Activated T-helper 1 cell treated with anti-CD3 and anti-CD28 coated beads, Interleukin-2, amount 50 U/mL, for 16 hours (primary cell): Measurements from ENCODE around the gene ADGRD1.

ENCODE experiments used
- DNase-seq, 2 donors: peaks; one replicate each; pipeline ENCODE4 v3.0.0-alpha.2; 2020; ENCODE audit warnings: low read depth in 1 of 2, low spot score in 1 of 2

Gene ADGRD1

DNA sequence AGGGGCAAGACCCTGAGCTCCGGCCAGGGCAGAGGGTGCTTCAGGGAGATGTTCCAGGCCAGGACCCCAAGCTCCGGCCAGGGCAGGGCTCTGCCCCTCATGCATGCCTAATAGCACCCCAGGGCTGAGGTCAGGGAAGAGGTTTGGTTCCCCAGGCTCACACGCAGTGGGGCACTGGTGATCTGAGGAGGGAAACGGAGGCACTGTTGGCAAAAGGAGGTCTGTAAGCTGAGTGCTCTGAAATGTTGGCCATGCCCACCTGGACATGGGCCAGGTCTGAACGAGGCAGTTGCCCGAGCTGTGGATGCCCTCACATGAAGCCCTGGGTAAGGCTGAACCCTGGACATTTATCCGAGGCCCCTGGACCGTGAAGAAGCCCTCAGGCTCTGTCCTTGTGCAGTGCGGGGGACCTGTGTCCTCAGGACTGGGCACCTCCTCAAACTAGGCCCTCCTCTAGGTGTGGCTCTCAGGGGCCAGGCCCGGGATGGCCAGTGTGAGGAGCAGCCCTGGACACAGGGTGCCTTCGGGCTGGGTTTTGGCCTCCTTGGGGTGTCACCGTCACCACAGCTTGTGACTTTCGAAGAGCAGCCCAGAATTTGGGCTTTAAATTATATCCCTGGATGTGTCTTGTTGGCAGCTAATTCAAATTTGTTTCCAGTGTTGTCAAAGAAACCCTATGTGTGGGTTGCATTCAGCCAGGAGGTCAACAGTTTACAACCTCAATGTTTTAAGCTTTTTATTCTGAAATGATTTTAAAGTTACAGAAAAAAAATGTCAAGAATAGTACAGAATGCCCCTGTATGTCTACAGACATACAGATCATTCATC is 66.8 kb downstream of the ADGRD1 start:
- no peak for DNase-seq

DNA sequence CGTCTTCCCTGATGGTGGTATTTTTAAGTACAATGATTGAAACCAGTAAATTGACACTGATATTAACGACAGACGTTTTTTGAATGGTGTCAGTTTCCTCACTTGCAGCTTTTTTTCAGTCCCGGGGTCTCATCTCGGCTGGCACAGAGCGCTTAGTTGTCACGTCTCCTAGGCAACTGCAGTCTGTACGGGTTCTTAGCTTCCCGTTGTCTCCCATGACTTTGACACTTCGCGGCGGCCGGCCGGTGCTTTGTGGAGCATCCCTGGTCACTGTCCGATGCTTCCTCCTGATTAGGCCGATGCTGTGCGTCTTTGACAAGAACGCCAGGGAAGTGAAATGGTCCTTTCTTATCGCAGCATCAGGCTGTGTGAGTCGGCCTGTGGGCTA is 67.4 kb downstream of the ADGRD1 start:
- DNase-seq = no peak

DNA sequence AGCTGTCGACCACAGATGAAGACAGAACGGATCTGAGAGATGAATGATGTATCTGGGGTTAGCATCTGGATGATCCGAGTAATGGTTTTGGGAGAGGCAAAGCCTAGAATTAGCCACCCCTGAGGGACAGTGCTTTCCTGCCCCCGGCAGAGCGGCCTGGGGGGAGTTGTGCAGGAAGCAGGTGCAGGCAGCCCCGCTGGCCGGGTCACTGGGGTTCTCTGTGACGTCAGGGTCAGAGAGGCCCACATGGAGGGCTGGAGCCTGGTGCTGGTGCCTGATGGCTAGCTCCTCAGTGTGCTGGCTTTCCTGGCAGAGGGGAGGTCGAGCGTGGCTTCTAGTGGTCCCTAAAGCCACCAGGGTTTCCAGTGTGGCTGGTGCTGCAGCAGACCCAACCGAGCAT is 70.3 kb downstream of the ADGRD1 start:
- no peak for DNase-seq

DNA sequence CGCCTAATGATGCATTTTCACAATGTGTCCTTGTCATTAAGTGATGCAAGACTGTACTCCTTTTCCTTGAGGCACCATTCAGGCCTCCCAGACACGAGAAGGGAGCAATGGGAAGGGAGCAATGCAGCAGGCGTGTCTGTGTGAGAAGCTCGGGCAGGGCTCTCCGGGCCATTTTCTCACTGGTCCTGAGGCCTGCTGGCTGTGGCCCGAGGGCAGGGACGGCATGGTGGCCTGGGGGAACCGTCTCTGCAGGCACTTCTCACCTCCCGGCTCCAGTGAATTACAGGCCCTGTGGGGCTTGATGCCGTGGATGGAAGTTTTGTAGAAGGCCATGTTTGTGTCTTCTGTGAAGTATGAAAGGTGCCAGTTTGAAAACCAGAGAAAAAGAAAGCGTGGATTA is 71.0 kb downstream of the ADGRD1 start:
- DNase-seq = no peak

DNA sequence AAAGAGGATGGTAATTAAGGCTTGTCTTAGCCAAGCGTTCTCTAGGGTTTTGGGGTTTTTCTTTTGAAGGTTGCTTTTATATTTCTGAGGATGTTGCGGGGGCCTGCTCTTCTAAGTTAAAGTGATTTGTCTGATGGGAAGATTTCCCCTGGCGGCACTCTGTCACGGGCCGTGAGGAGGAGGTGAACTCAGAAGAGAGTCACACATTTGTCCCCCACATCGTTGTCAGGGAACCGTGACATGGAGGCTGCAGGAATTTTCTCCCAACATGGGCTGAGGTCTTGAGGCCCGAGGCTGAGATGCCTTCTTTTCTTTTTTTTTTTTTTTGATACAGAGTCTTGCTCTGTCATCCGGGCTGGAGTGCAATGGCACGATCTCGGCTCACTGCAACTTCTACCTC is 71.5 kb downstream of the ADGRD1 start:
- no peak for DNase-seq

DNA sequence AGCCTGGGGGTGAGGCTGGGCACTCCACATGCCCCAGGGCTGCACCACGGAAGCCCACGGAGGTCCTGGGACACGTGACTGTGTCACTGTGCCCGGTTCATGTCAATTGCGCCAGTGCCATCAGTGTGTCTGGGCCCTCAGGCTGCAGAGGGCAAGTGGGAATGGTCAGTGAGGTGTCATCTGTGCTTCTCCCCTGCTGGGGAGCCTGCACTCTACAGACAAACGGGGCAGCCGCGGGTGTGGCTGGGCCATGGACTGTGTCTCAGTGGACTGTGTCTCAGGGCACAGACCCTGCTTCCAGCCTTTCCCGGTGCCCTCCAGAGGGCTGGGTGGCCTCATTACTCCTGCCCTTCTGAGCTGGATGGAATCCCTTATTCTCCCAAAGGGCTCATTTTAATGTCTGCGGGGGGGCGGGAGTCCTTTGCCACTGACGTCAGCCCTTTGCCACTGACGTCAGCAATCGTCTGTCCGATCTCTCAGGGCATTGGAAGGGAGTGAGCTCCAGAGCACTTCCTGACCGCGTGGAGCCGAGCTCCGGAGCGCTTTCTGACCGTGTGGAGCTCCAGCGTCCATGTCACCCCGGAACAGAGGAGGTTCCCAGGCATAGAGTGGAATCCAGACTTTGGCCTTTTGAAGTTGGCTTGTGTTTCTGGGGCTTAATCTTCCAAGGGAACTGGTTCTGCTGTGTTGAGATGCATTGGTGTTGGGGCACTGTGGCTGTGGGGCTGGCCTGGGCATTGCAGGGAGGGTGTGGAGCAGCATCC is 72.4 kb downstream of the ADGRD1 start:
- DNase-seq = no peak

DNA sequence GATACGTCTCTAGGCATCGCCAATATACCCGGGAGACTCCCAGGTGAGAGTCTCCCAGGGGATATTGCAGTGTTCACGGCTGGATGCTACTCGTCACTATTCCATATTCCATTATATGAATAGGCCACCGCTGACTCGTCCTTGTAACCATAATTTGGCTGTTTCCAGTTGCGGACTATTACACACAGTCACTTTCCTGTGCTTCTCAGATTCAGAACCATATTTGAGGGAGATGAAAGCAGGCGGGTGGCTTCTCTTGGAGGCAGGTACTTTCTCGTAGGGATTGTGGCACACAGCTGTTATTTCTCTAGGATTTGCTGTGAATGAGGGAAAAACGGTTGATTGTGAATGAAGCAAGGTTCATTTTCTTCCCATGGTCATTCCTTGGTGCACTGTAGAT is 73.0 kb downstream of the ADGRD1 start:
- DNase-seq = no peak

DNA sequence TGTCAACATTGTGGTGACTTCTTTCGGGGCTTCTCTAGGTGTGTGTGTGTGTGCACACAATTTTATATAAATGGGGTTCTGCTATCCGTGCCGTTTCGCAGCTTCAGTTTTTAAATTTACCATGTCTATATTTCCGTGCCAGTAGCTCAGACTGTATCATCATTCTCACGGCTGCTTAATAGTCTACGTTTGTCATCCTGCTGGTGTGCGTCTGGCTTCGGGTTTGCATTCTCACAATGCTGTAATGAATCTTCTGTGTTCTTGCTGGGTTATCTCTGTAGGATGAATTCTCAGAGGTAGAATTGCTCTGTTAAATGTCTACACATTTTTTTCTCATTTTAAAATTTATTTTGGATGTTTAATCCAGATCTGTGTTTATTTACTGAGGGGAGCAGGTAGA is 73.6 kb downstream of the ADGRD1 start:
- no peak for DNase-seq

DNA sequence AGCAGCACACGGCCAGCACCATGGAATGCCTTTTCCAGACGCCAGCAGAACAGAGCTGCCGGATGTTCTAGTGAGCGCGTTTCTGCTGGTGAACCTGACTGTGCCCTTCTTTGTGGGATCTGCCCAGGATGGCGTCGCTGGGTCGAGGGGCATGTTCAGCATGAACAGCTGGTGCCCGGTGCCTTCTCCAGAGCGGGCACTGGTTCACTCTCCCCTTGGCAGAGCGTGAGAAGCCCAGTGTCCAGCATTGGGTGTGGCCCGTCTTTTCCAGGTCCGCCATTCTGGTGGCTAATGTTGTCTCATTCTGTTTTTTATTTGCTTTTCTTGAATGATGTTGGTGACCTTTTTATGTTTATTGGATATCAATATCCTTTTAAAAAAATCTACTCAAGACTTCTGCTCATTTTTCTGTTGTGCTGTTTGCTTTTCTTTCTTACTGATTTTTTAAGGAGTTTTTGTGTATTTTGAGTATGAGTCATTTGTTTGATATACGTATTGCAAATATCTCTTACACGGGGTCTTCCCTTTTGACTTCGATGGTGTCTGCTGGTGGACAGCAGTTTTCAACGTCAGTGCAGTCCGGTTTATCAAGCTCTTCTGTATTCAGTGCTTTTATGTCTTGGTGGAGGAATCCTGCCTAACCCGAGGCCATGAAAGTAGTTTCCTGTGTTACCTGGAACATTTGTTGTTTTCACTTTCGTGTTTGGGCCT is 74.3 kb downstream of the ADGRD1 start:
- DNase-seq = no peak

DNA sequence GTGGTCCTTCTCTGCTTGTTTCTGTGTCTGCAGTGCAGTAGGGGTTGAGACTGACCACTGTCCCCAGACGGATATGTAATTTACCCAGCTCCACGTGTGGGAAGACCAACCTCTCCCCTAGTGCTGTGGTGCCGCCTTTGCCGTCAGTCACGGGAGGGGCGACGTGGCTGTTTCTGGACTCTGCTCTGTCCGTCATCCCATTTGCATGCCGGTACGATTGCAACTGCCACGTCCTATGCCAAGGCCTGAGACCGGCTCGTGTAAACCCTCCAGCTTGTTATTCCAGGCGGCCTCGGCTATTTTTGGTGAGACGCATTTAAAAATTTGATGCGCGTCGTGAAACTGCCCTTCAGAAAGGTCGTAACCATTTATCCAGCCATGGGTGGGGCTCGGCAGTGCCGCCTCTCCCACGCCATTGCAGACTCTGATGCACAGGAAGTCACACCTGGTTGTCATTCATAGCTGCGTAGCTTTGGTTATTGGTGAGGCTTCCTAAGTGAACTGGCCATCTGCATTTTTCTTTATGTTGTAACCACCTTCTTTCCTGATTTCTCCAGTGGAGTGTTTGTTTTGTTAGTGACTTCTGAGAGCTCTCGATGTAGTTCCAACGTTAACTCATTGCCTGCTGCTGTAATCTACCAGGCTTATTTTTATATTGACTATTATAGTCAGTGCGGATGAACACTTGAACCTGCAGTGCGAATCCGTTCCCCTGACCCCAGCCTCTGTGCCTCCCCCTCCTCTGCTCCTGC is 75.1 kb downstream of the ADGRD1 start:
- DNase-seq = no peak

DNA sequence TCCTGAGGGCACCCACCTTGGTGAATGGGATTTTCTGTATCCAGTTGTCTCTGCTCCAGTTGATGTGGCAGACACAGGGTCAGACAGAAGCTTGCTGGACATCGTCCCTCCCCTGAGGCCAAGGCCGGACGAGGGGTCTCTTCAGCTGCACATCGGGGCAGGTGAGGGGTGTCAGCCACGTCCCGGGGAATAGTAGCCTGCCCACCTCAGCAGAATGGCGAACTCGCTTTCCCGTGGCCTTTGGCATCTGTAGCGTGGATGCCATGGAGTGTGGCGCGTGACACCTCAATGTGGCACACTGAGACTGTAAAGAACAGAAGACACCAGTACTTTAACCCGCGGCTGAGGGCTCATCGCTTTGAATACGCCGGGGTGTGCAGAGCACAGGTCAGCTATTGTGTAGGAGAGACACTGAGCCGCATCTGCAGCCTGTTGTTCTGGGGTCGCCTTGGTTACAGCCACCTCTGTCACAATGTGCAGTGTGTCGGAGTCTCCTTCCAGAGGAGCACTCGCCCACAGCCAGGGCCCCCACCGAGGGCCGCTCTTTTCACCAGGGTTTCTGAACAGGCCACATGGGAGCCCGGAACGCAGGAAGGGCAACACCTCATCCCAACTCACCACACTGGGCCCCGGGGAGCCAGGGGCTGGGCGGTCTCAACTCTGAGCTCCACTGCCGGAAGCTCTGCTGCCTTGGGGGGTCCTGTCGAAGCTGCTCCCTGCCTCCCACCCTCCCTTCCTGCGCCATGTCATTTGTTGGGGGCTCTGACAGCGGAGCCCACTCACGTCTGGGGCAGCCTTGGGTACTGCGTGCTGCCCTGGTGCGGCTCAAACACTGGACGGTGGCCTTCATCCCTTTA is 77.0 kb downstream of the ADGRD1 start:
- DNase-seq = no peak

DNA sequence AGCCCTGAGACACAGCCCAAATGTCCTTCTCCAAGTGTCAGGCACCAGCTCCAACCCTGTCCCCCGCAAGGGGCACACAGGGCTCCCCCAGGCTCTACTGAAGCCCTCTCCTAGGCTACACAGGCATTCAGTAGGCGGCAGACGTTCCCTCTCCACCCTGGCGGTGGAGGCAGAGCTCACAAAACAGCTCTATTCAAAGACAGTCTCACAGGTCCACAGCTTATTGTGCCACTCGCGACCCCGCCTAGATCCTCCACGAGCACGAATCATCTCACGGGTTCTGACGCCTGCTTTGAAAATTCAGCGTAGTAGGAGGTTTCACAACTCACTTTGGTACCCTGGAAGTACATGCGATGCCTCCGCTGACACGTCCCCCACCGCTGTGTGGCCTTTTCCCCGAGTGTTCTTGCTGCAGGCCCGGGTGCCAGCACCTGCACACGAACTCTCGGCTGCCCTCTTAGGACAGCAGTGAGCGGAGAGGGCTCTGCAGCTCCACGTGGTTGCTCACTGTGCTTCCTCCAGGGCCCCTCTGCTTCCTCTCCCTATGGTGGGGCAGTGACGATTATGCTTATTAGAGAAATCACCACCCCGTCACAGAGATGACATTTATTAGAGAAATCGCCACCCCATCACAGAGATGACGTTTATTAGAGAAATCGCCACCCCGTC is 78.5 kb downstream of the ADGRD1 start:
- no peak for DNase-seq

DNA sequence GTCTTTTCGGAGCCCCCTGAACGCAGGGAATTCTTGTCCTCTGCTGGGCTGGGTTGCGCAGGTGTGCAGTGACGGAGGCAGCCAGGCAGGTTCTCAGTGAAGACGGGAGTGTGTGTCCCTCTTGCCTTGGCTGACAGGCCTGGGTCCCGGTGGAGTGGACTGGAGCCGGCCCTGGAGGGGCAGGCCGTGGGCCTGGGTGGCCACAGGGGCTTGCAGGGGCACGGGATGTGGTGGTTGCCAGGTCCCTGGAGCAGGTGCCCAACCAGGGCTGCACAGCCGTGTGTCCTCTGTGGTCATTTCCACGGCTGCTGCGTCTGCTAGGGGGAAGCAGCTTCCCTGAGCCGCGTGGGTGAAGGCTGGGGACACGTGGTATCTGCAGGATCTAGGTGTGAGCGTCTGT is 79.8 kb downstream of the ADGRD1 start:
- no peak for DNase-seq

DNA sequence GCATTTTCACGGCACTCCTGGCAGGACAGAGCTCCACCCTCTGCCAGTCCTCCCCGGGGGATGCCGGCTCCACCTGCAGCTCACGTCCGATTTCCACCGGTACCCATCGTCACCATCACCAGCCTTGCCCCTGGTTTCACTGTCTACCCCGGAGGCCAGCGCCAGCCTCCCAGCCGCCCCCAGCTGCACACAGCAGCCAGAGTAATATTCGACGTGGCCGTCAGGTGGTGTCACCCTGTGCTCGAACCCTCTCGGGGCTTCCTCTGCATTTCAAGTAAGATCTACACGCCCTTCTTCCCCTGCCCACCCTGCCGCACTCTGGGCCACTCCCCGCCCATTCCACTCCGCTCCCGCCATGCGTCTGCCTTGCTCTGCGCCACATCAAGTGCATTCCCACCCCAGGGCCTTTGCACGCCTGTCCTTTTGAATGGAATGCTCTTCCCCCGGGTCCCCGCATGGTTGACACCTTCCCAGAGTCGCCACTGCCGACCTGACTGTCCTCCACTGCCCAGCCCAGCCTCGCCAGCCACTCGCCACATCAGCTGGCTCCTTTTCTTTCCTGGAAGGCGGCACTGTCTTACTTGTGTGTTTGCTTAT is 80.3 kb downstream of the ADGRD1 start:
- DNase-seq = no peak

DNA sequence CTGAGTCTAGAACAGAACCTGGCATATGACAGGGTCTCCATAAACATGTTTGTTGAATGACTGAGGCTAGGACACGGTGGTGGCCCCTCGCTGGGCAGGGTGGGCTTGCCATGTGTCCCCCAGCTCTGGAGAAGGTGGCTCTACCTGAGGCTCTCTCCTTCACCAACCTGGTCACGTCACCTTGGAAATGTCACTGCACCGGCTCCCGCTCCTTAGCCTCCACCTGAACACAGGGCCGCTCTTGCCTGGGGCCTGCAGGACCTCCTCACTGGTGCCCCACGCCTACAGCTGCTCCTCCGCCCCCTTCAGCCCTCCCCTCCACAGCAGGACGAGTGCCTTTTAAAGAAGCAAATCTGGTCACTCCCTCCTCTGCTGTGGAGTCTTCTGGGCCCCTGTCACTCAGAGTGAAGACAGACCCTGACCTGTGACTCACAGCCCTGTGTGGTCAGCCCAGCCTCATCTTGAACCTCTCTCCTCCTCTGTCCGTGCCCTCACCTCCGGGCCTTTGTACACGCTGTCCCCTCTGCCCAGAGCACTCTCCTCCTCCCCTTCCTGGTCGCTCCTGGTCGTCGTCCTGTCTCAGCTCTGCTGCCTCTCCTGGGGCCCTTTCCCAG is 81.0 kb downstream of the ADGRD1 start:
- DNase-seq = no peak

DNA sequence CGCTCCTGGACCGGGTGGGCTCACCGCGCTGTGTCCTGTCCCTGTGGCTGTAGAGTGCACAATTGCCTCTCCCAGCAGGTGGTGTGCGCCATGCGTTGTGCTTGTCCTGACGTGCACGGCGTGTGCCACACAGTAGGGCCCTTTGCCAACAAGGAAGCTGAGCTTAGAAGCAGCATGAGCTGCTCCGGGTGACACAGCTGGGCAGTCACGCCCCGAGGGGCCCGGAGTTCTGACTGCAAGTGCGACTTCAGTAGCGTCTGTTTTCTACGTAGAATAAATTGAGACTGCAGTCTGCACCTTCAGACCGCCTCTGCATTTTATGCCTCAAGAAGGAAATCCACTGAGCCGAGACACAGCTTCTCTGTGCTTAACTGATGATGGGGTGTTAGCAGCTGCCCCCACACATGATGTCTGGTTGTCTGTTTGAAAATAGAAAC is 81.6 kb downstream of the ADGRD1 start:
- no peak for DNase-seq

DNA sequence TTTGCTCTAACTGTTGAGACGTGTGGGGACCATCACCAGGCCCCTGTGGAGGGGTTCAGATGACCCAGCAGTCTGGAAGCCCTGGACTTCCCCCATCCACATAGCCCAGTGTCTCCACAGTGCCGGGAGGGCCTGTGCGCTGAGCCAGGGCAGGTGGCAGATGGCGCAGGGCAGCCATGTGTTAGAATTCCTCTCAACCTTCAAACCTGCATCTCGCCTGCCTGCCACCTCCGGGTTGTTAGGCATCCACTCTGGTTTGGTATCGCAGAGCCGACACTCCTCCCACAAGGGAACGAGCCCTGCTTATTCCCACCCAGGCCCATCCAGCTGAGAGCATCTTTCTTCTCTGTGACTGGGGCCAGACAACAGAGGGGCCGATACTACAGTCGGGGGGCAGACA is 84.5 kb downstream of the ADGRD1 start:
- no peak for DNase-seq

DNA sequence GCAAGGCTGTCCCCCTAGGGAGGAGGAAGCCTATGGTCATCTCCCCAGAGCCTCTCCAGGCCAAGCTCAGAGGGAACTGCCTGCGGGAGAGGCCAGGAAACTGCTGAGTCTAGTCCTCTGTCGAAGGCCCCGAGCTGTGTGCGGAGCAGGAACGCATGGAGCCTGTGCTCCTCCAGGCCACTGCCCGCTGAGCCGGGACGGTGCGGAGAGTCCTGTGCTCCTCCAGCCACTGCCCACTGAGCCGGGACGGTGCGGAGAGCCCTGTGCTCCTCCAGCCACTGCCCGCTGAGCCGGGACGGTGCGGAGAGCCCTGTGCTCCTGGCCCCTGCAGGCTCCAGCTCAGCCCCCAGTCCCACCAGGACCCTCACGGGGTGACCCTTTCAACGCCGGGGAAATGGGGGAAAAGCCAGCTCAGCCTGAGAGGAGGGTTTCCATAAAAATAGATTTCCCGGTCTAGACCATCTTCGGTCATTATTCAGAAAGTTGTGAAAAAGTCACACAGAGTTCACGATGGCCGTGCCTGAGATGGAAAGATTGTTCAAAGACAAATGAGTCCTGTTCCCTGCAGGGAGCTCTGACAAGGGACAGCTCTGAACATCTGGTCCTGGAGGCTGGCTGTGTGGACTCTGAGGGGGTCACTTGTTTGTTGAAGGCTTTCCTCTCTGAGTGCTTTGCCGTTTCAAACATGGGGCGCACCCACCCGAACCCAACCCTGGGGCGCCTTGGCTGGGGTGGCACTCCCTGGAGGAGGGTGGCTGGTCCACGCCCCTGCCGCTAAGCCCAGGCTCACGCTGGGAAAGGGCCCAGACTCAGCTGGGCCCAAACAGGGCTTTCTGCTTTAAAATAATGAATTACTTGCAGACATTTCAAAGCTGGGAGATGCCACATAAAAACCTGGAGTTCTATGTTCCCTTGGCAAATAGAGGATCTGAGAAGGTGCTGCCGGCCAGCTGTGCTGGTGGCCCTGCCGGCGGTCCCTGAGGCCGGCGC is 85.5 kb downstream of the ADGRD1 start:
- no peak for DNase-seq
